Stimulated activated CD8-positive, alpha-beta memory T cell treated with anti-CD3 and anti-CD28 coated beads, Interleukin-15, amount 100 ng/mL, for 1 hour (primary cell): ENCODE data around the gene PODXL.
"Not testable (repeated sequence)": the region's sequence is repeated elsewhere in the genome, so short reads cannot be mapped to it uniquely, and the experiment has no call there.

Experiments used
- DNase-seq: peaks from one replicate; pipeline ENCODE4 v3.0.0-alpha.2; 2020; ENCODE audit warnings: low read depth

PODXL gene

GRCh38 chr7:131489881-131490280 is 66.5 kb downstream of the PODXL start:
- no peak for DNase-seq

DNA sequence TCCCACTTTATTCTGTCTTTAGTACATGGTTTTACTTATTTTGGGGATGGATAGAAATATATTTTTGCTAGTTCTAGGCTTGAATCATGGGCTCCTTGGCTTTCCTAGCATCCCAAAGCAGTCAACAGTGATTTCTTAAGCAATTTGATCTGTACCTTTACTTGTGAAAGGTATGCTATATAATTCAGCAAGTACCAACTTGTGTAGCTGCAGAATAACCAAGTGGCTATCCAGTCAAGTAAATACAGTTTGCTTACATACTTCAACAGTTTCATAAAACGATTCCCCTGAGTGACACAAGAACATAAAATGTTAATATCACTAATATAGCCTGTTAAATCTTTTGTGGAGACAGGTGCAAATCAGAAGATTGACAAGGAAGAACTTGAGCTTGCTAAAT is 67.2 kb downstream of the PODXL start:
- no peak for DNase-seq

- no peak for DNase-seq
These were observed 68.1 kb downstream of the PODXL start for GRCh38 chr7:131488361-131488760.

GRCh38 chr7:131487217-131487616 is 69.2 kb downstream of the PODXL start:
- DNase-seq, result no peak

GRCh38 chr7:131486346-131486745 is 70.1 kb downstream of the PODXL start:
- no peak for DNase-seq

GRCh38 chr7:131483586-131483985 is 72.8 kb downstream of the PODXL start:
- no peak for DNase-seq

GRCh38 chr7:131482800-131483199 is 73.6 kb downstream of the PODXL start:
- no peak for DNase-seq

DNA sequence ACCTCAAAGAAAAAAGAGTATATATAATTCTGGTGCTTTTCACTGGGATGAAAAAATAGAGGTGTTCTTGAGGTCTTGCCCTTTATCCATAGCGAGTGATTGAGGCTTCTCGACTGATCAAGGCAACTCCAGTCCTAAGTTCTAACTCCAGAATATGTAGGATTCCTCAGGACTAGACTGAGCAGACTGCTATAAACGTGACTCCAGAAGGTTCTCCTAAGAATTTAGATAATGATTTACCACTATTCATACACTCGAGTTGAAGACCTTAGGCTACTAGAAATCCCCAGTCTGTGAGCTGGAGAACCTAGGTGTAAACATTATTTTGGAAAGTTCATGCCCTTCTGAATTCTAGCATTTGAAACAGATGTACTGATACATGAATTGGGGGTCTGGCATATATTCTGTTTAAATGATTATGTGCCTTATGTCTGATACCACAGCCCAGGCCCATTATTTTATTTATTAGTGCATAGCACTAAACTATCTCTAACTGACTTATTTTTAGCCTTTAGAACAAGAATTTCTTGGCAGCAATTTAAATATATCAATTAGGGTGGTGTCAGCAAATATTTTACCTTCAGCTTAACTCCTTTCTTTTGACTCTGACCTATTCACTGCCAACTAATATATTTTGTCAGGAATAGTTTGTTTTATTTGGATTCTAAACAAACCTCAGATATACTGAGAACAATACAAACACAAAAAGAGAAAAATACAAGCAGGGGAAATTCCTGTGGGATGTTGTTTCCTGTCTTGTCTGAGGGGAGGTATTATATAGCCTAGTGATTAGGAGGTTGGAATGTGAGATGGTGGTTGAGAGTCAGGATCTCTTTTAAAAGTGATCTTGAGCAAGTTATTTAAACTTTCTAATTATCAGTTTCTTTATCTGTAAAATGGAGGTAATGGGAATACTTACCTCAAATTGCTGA is 75.8 kb downstream of the PODXL start:
- DNase-seq, result no peak

- no peak for DNase-seq
These were observed 79.7 kb downstream of the PODXL start for GRCh38 chr7:131476740-131477139.

GRCh38 chr7:131471250-131472004 is 85.0 kb downstream of the PODXL start:
- DNase-seq, result no peak

DNA sequence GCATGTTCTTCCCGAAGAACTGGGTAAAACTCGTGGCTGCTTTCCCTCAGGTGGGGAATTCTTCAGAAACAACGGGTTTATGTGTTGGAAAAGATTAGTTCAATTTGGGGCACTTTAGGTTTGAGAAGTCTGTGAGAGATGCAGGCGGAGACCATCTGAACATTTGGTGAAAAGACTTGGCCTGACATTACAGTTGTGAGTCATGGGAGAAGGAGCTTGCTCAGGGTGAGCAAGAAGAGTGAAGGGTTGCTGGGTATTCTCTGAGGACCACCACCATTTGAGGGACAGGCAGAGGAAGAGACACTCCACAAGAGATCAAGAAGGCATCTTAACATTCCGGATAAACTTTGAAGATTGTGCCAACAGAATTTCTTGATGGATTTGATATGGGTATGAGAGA is 88.6 kb downstream of the PODXL start:
- DNase-seq, result no peak

GRCh38 chr7:131466735-131467365 is 89.6 kb downstream of the PODXL start:
- DNase-seq, result no peak

DNA sequence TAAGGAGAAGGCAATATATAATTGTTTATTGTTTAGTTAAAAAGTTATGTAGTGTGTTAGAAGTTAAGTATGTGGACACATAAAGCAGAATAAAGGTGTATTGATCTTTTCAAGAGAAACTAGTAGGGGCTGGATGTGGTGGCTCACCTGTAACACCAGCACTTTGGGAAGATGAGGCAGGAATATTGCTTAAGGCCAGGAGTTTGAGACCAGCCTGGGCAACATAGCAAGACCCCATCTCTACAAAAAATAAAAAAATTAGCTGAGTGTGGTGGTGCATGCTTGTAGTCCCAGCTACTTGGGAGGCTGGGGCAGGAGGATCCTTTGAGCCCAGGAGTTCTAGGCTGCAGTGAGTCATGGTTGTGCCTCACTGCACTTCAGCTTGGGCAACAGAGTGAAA is 93.7 kb downstream of the PODXL start:
- not testable (repeated sequence) for DNase-seq

DNA sequence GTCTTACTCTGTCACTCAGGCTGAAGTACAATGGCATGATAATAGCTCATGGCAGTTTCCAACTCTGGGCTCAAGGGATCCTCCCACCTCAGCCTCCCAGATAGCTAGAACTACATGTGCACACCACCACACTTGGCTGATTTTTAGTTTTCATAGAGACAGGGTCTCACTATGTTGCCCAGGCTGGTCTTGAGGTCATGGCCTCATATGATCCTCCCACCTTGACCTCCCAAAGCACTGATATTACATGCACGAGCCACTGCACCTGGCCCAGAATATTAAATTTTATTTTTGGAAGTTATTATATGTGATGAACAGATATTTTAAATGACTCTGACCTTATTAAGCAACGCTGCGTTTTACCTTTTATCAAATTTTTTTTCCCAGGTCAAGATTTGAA is 94.4 kb downstream of the PODXL start:
- no peak for DNase-seq

GRCh38 chr7:131459256-131459655 is 97.2 kb downstream of the PODXL start:
- no peak for DNase-seq

GRCh38 chr7:131456338-131456737 is 100.1 kb downstream of the PODXL start:
- DNase-seq, result no peak

DNA sequence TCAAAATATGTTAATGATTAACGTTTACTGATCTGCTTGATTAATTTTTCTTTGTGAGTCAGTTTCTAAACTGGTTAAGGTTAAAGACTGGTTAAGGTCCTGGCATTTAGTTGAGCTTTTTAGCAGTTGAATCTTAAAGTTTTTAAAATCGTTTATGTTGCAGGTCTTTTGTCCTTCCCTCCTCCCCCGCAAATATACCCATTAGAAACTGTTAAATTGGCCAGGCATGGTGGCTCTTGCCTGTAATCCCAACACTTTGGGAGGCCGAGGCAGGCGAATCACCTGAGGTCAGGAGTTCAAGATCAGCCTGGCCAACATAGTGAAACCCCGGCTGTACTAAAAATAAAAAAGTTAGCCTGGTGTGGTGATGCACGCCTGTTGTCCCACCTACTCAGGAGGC is 100.9 kb downstream of the PODXL start:
- no peak for DNase-seq

GRCh38 chr7:131455001-131455400 is 101.4 kb downstream of the PODXL start:
- no peak for DNase-seq

DNA sequence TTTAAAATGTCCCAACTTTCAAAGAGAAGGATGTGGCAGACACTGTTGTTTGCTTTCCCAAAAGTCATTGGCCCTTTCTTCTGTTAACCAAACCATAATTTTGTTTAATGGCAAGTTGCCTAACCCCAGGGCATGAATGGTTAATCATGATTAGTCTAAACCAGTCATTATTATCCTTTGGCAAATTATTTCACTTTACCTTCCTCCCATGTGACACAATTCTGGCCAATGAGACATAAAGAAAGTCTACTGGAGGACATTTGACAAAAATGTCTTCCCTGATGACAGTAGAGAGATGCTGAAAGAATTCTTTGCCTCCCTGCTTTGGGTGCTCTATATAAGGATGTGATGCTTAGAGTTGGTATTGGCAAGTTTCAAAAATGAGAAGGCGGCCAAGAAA is 101.9 kb downstream of the PODXL start:
- no peak for DNase-seq
